H9 (cell line): ENCODE data around the gene SIRPB1. TPM values are rescaled to one million over a fixed set of nuclear protein-coding genes. Genes with fewer than 3 reads are reported as not detected.

Source experiments
- DNase-seq: peaks from one replicate; pipeline ENCODE4 v3.0.0-alpha.2; 2017
- H2AFZ ChIP-seq: one replicate; pipeline ENCODE4 v1.6.1; 2013; ENCODE audit warnings: mild to moderate bottlenecking, low read length, control low read depth, moderate library complexity
- H2AK5ac ChIP-seq: 2 replicates; pipeline ENCODE4 v1.6.1; 2013; ENCODE audit warnings: low read length, control low read depth, mixed read lengths; ENCODE audit not compliant: insufficient read length
- H2BK120ac ChIP-seq: one replicate; pipeline ENCODE4 v1.6.1; 2013; ENCODE audit warnings: low read depth, mild to moderate bottlenecking, low read length, control low read depth, inconsistent platforms; ENCODE audit not compliant: poor library complexity, severe bottlenecking
- H2BK12ac ChIP-seq: 2 replicates; pipeline ENCODE4 v1.6.1; 2013; ENCODE audit warnings: low read length, control low read depth, mixed read lengths, low read depth; ENCODE audit not compliant: insufficient read length
- H2BK15ac ChIP-seq: 2 replicates; pipeline ENCODE4 v1.6.1; 2013; ENCODE audit warnings: low read depth, low read length, control low read depth
- H2BK20ac ChIP-seq: one replicate; pipeline ENCODE4 v1.6.1; 2013; ENCODE audit warnings: low read depth, mild to moderate bottlenecking, low read length, control low read depth, inconsistent platforms; ENCODE audit not compliant: poor library complexity, severe bottlenecking
- H2BK5ac ChIP-seq: 2 replicates; pipeline ENCODE4 v1.6.1; 2013; ENCODE audit warnings: low read length, control low read depth, mixed read lengths; ENCODE audit not compliant: insufficient read length
- H3K14ac ChIP-seq: 2 replicates; pipeline ENCODE4 v1.6.1; 2013; ENCODE audit warnings: low read length, control low read depth; ENCODE audit not compliant: insufficient read depth
- H3K18ac ChIP-seq: 2 replicates; pipeline ENCODE4 v1.6.1; 2013; ENCODE audit warnings: low read depth, mild to moderate bottlenecking, mixed read lengths, low read length, control low read depth; ENCODE audit not compliant: insufficient read length
- H3K23ac ChIP-seq: 2 replicates; pipeline ENCODE4 v1.6.1; 2013; ENCODE audit warnings: low read length, control low read depth, mixed read lengths, low read depth; ENCODE audit not compliant: insufficient read length
- H3K23me2 ChIP-seq: 2 replicates; pipeline ENCODE4 v1.6.1; 2013; ENCODE audit warnings: low read depth, mild to moderate bottlenecking, mixed read lengths, low read length, control low read depth; ENCODE audit not compliant: insufficient read length, poor library complexity, severe bottlenecking
- H3K27ac ChIP-seq: 2 replicates; pipeline ENCODE4 v1.5.1; 2013; ENCODE audit warnings: low read length, control low read depth, mixed read lengths, low read depth; ENCODE audit not compliant: insufficient read length
- H3K27me3 ChIP-seq: 2 replicates; pipeline ENCODE4 v1.6.1; 2013; ENCODE audit warnings: low read length, control low read depth, inconsistent platforms; ENCODE audit not compliant: insufficient read depth
- H3K4ac ChIP-seq: 2 replicates; pipeline ENCODE4 v1.6.1; 2013; ENCODE audit warnings: low read depth, mild to moderate bottlenecking, control low read depth, inconsistent platforms, low read length, moderate library complexity
- H3K4me1 ChIP-seq: 2 replicates; pipeline ENCODE4 v1.6.1; 2013; ENCODE audit warnings: low read length, control low read depth, inconsistent platforms; ENCODE audit not compliant: insufficient read depth
- H3K4me2 ChIP-seq: 2 replicates; pipeline ENCODE4 v1.6.1; 2013; ENCODE audit warnings: low read length, control low read depth, mixed read lengths; ENCODE audit not compliant: insufficient read length, insufficient read depth
- H3K56ac ChIP-seq: 2 replicates; pipeline ENCODE4 v1.6.1; 2013; ENCODE audit warnings: low read depth, mild to moderate bottlenecking, mixed read lengths, low read length, control low read depth; ENCODE audit not compliant: insufficient read length
- H3K79me1 ChIP-seq: 2 replicates; pipeline ENCODE4 v1.6.1; 2013; ENCODE audit warnings: low read depth, mild to moderate bottlenecking, moderate library complexity, low read length, control low read depth, inconsistent platforms; ENCODE audit not compliant: insufficient read depth, poor library complexity, severe bottlenecking
- H3K79me2 ChIP-seq: 2 replicates; pipeline ENCODE4 v1.6.1; 2013; ENCODE audit warnings: low read length, control low read depth, inconsistent platforms; ENCODE audit not compliant: insufficient read depth
- H3K9ac ChIP-seq: 2 replicates; pipeline ENCODE4 v1.6.1; 2013; ENCODE audit warnings: low read length, control low read depth, mixed read lengths; ENCODE audit not compliant: insufficient read length; ENCODE audit errors: extremely low read depth
- H3K9me3 ChIP-seq: one replicate; pipeline ENCODE4 v1.6.1; 2013; ENCODE audit warnings: low read depth, low read length, inconsistent platforms; ENCODE audit not compliant: control insufficient read depth
- H3T11ph ChIP-seq: one replicate; pipeline ENCODE4 v1.6.1; 2013; ENCODE audit warnings: mild to moderate bottlenecking, low read length, control low read depth, inconsistent platforms
- H4K20me1 ChIP-seq: one replicate; pipeline ENCODE4 v1.6.1; 2013; ENCODE audit not compliant: control insufficient read depth, insufficient read length, insufficient read depth
- H4K5ac ChIP-seq: 2 replicates; pipeline ENCODE4 v1.6.1; 2013; ENCODE audit warnings: low read depth, mild to moderate bottlenecking, mixed read lengths, low read length, control low read depth; ENCODE audit not compliant: insufficient read length
- H4K8ac ChIP-seq: replicated peaks from 2 replicates; pipeline ENCODE4 v1.6.1; 2013; ENCODE audit warnings: low read length, control low read depth, mixed read lengths, low read depth; ENCODE audit not compliant: insufficient read length
- H4K91ac ChIP-seq: 2 replicates; pipeline ENCODE4 v1.6.1; 2013; ENCODE audit warnings: low read depth, mild to moderate bottlenecking, moderate library complexity, mixed read lengths, low read length, control low read depth; ENCODE audit not compliant: insufficient read length
- H3K27ac Mint-ChIP-seq, 3 experiments: 2 replicates in 2 of 3; 3 replicates in 1 of 3; pipeline ENCODE4 v1.8.0; 2020 to 2021; ENCODE audit warnings: mixed read lengths in 3 of 3, mild to moderate bottlenecking in 1 of 3, moderate library complexity in 1 of 3
- H3K27me3 Mint-ChIP-seq: 2 replicates; pipeline ENCODE4 v1.8.0; 2021; ENCODE audit warnings: low read depth, mild to moderate bottlenecking, moderate library complexity, mixed read lengths
- H3K36me3 Mint-ChIP-seq, 3 experiments: 2 replicates in 2 of 3; 3 replicates in 1 of 3; pipeline ENCODE4 v1.8.0; 2020 to 2021; ENCODE audit warnings: low read depth in 3 of 3, mixed read lengths in 3 of 3; ENCODE audit not compliant: insufficient read depth in 1 of 3
- H3K4me1 Mint-ChIP-seq, 2 experiments: 2 replicates each; pipeline ENCODE4 v1.8.0; 2020; ENCODE audit warnings: mixed read lengths in 2 of 2
- H3K4me3 Mint-ChIP-seq, 2 experiments: 2 replicates in 1 of 2; 3 replicates in 1 of 2; pipeline ENCODE4 v1.8.0; 2020 to 2021; ENCODE audit warnings: mild to moderate bottlenecking in 2 of 2, mixed read lengths in 2 of 2, moderate library complexity in 1 of 2
- H3K9me3 Mint-ChIP-seq, 2 experiments: 2 replicates in 1 of 2; 3 replicates in 1 of 2; pipeline ENCODE4 v1.8.0; 2020; ENCODE audit warnings: mild to moderate bottlenecking in 2 of 2, mixed read lengths in 2 of 2, moderate library complexity in 1 of 2
- CTCF ChIP-seq: fragments of 200-600 bp; sonication (generic); conservative IDR thresholded peaks from 3 replicates; pipeline ENCODE4 v1.8.0; 2021; ENCODE audit warnings: antibody characterized with exemption, mild to moderate bottlenecking
- WGBS: extraction: QIAGEN DNeasy Blood & Tissue Kit; methylation state at CpG from one replicate; pipeline ENCODE4 v1.1.7; 2013; ENCODE audit warnings: missing lambda C conversion rate, low lambda C conversion rate, mixed read lengths; ENCODE audit not compliant: insufficient read length; ENCODE audit errors: extremely low coverage; 5-methylcytosine and 5-hydroxymethylcytosine counted together
- total RNA-seq: library from RNA; stranded (reverse); gene quantifications from 2 replicates; pipeline ENCODE4 v1.2.1, GENCODE V29; 2021

Gene SIRPB1
- total RNA-seq, 1 experiment from 2014 or later: 1.0 TPM

DNA sequence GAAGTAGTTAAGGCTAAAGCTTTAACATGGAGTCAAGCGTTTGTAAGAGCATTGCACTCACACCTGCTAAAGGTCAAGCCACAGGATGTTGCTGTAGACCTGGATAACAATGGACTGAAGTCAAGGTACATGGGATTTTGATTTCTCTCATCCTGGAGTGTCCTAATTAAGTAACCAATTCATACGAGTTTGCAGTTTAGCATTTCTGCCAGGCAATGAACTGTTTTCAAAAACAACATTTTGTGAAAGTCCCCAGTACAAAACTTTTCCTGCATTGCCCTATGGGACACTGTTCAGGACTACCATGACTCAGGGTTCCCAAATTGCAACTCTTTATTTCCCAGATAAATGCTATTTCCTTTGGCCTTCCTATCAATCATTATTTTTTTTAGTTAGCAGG lies 17.4 kb upstream of the SIRPB1 start:
- DNase-seq: no peak
- H3K23ac ChIP-seq: no peak overlapping the region
- no peak overlapping the region for H2BK120ac ChIP-seq
- no peak overlapping the region for H2BK20ac ChIP-seq
- no peak overlapping the region for H2BK5ac ChIP-seq
- H3K9me3 Mint-ChIP-seq: peaks cover 13% of the 10 kb centered on the region in 2 experiments; a peak in 4 of 5 replicates
- H3K9ac ChIP-seq: no peak overlapping the region
- H2BK15ac ChIP-seq: no peak overlapping the region
- TF ChIP-seq CTCF: no peak
- WGBS: no CpG with 5 or more reads among the region's 2 CpGs
- no peak overlapping the region for H4K5ac ChIP-seq
- no peaks in the 10 kb centered on the region; the same call in 1 of the 2 replicates for H3K4me1 ChIP-seq
- no peak overlapping the region for H3K56ac ChIP-seq
- H3K27me3 Mint-ChIP-seq: peaks cover 5% of the 10 kb centered on the region
- no peak overlapping the region for H3K18ac ChIP-seq
- no peak overlapping the region for H3K4me2 ChIP-seq
- no peak overlapping the region for H3K4ac ChIP-seq
- H3T11ph ChIP-seq: no peak overlapping the region
- no peak overlapping the region for H2BK12ac ChIP-seq
- H3K27ac Mint-ChIP-seq: no peak overlapping the region
- H3K14ac ChIP-seq: no peak overlapping the region
- no peaks in the 10 kb centered on the region for H3K27me3 ChIP-seq
- no peak overlapping the region for H2AK5ac ChIP-seq
- H3K27ac ChIP-seq: no peak overlapping the region
- no peak overlapping the region for H3K4me3 Mint-ChIP-seq
- no peak overlapping the region for H2AFZ ChIP-seq
- H3K79me2 ChIP-seq: no peaks in the 10 kb centered on the region
- H3K9me3 ChIP-seq: no peaks in the 10 kb centered on the region
- H4K91ac ChIP-seq: no peak overlapping the region
- H3K79me1 ChIP-seq: no peaks in the 10 kb centered on the region
- H3K23me2 ChIP-seq: no peaks in the 10 kb centered on the region
- H4K8ac ChIP-seq: no peak overlapping the region
- peaks cover 7 to 18% of the 10 kb centered on the region in 2 experiments for H3K4me1 Mint-ChIP-seq
- H4K20me1 ChIP-seq: no peaks in the 10 kb centered on the region
- peaks cover 0 to 4% (median 0%) of the 10 kb centered on the region in 3 experiments; a peak in 2 of 7 replicates for H3K36me3 Mint-ChIP-seq
